ENCODE results near the gene PMF1.
"Not testable (repeated sequence)": the region's sequence is repeated elsewhere in the genome, so short reads cannot be mapped to it uniquely, and the experiment has no call there.

PMF1 gene

GRCh38 chr1:156198831-156199349, 13.9 kb upstream of the PMF1 start:
- DNase-seq: no peak

GRCh38 chr1:156200044-156200443, 12.8 kb upstream of the PMF1 start:
- no peak for DNase-seq

- no peak for DNase-seq
Measured at GRCh38 chr1:156203331-156203730, 9.5 kb upstream of the PMF1 start.

- no peak for DNase-seq
Measured at GRCh38 chr1:156204686-156205085, 8.1 kb upstream of the PMF1 start.

GRCh38 chr1:156211243-156211642, 1.6 kb upstream of the PMF1 start:
- no peak for DNase-seq

- no peak for DNase-seq
Measured at GRCh38 chr1:156212130-156212529, 677 bp upstream of the PMF1 start.

GRCh38 chr1:156213644-156213966, 798 bp downstream of the PMF1 start:
- no peak for DNase-seq

- no peak for DNase-seq
Measured at GRCh38 chr1:156214024-156214748, 1.4 kb downstream of the PMF1 start.

- not testable (repeated sequence) for DNase-seq
Measured at GRCh38 chr1:156216361-156217086, 3.7 kb downstream of the PMF1 start.

- no peak for DNase-seq
Measured at GRCh38 chr1:156217871-156218270, 5.1 kb downstream of the PMF1 start.

GRCh38 chr1:156220226-156220625, 7.4 kb downstream of the PMF1 start:
- DNase-seq: no peak

GRCh38 chr1:156221986-156222692, 9.3 kb downstream of the PMF1 start:
- no peak for DNase-seq

- no peak for DNase-seq
Measured at GRCh38 chr1:156225677-156226014, 12.8 kb downstream of the PMF1 start.

- DNase-seq: no peak
Measured at GRCh38 chr1:156226116-156226538, 13.3 kb downstream of the PMF1 start.

- no peak for DNase-seq
Measured at GRCh38 chr1:156226782-156227181, 14.0 kb downstream of the PMF1 start.

GRCh38 chr1:156228501-156228900, 15.7 kb downstream of the PMF1 start:
- DNase-seq: no peak

GRCh38 chr1:156229809-156230472, 17.1 kb downstream of the PMF1 start:
- DNase-seq: no peak

GRCh38 chr1:156230473-156230837, 17.6 kb downstream of the PMF1 start:
- DNase-seq: no peak

GRCh38 chr1:156232201-156232894, 19.5 kb downstream of the PMF1 start:
- no peak for DNase-seq

- no peak for DNase-seq
Measured at GRCh38 chr1:156233426-156234127, 20.8 kb downstream of the PMF1 start.

GRCh38 chr1:156236164-156236563, 23.4 kb downstream of the PMF1 start:
- no peak for DNase-seq

- no peak for DNase-seq
Measured at GRCh38 chr1:156238248-156238647, 25.4 kb downstream of the PMF1 start.

All from NCI-H2081 treated with DMSO at 0.1 percent for 48 hours (cell line).